ENCODE data around the gene POMC.
"Not testable (repeated sequence)": the region's sequence is repeated elsewhere in the genome, so short reads cannot be mapped to it uniquely, and the experiment has no call there.

Gene POMC

DNA sequence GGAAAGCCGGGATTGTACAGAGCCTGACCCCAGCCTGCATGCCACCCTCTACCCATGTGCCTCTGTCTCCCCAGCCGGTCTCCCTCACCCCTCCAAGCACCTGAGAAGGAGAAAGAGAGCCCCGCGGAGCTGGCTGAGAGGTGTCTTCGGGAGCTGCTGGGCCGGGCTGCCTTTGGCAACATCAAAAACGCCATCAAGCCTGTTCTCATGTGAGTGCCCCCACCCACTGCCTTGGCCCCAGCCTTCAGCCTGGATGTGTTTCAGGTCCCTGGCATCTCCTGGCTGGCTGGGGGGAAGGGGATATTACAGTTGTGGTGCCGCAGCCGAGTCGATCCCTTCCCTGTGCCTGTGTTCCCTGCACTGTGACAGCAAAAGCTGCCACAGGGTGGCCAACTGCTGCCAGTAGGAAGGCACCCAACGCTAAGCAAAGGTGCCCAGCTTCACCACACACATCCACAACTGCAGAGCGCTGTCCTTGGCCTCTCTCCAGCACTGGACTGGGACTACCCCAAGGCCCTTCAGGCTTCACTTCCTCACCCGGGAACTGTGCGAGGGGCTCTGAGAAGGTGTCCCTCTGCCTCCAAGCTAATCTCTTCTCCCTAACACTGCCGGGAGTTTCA lies 38.4 kb downstream of the POMC start:
- TF ChIP-seq, protein P1, sequence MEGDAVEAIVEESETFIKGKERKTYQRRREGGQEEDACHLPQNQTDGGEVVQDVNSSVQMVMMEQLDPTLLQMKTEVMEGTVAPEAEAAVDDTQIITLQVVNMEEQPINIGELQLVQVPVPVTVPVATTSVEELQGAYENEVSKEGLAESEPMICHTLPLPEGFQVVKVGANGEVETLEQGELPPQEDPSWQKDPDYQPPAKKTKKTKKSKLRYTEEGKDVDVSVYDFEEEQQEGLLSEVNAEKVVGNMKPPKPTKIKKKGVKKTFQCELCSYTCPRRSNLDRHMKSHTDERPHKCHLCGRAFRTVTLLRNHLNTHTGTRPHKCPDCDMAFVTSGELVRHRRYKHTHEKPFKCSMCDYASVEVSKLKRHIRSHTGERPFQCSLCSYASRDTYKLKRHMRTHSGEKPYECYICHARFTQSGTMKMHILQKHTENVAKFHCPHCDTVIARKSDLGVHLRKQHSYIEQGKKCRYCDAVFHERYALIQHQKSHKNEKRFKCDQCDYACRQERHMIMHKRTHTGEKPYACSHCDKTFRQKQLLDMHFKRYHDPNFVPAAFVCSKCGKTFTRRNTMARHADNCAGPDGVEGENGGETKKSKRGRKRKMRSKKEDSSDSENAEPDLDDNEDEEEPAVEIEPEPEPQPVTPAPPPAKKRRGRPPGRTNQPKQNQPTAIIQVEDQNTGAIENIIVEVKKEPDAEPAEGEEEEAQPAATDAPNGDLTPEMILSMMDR (IDR thresholded peaks at IDR 0.05; ENCODE audit: control insufficient read depth, insufficient read depth, low read depth, low read length, missing control alignments) = no peak
- DNase-seq (ENCODE audit: low read depth) = no peak
- no peak overlapping the region for H3K4me3 ChIP-seq (ENCODE audit: control insufficient read depth, low read depth, low read length)

DNA sequence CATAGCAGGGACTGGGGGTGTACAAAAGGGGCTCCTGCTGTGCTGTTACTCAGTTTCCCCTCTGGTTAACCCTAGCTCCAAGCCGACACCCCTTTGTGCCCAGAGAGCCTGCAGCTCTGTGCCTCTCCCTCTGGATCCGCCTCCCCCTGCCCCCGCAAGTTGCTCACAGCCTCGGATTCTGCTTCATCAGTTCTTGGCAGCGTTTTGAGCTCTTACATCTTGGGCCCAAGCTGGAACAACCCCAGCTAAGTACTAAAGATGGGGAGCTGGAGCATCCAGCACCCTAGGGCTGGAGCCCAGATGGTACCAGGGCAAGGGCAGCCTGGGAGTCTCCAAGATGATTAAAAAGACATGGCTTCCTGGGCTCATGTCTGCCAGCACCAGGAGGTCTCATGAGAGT lies 40.7 kb downstream of the POMC start:
- no peak overlapping the region for H3K4me3 ChIP-seq (ENCODE audit: control insufficient read depth, low read depth, low read length)
- TF ChIP-seq, protein P1 (IDR thresholded peaks at IDR 0.05; ENCODE audit: control insufficient read depth, insufficient read depth, low read depth, low read length, missing control alignments) = no peak
- peak; percentile 7 for DNase-seq (ENCODE audit: low read depth)

DNA sequence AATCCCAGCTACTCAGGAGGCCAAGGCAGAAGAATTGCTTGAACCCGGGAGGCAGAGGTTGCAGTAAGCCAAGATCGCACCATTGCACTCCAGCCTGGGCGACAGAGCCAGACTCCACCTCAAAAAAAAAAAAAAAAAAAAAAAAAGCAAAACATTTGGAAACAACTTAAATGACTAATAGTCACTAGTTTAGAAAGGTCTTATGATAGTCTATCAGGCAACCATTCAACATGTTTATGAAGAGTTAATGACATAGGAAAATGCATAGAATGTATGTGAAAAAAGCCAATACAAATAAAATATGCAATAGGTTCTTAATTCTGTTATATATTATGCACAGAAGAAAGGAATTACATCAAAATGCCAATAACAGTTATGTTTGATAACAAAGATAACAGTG lies 41.3 kb downstream of the POMC start:
- not testable (repeated sequence) for H3K4me3 ChIP-seq (ENCODE audit: control insufficient read depth, low read depth, low read length); DNase-seq (ENCODE audit: low read depth)

DNA sequence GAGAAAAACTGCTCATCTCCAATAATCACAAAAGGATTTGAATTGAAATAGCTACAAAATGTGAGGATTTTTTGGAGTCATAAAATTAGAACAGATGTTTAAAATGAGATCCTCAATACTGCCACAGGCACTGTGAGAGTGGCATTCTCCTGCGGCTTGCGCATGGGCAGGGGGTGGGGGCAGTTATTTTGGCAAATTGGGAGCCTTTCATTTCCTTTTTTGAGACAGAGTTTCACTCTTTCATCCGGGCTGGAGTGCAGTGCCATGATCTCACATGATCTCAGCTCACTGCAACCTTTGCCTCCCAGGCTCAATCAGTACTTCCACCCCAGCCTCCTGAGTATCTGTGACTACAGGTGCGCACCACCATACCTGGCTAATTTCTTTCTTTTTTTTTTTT lies 42.4 kb downstream of the POMC start:
- TF ChIP-seq, protein P1 (IDR thresholded peaks at IDR 0.05; ENCODE audit: control insufficient read depth, insufficient read depth, low read depth, low read length, missing control alignments) = no peak
- no peak for DNase-seq (ENCODE audit: low read depth)
- no peak overlapping the region for H3K4me3 ChIP-seq (ENCODE audit: control insufficient read depth, low read depth, low read length)

DNA sequence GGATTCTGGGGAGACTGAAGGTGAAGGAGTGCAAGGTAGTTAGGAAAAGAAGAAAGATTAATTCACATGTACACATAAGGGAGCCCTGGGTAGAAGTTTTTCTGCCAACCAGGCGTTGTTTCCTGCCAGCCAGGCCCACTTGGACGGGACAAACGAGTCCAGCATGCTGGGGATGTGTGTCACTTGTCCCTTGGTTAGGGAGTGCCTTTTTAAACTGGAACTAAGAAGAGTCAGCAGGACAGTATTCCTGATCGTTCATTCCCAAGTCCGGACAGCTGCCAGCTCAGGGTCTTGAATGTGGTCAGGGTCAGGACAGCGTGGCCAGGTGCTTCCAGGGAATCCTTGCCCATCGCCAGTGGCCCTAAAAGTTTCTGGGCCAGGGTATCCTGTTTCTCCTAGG lies 43.2 kb downstream of the POMC start:
- TF ChIP-seq, protein P1 (IDR thresholded peaks at IDR 0.05; ENCODE audit: control insufficient read depth, insufficient read depth, low read depth, low read length, missing control alignments) = no peak
- no peak overlapping the region for H3K4me3 ChIP-seq (ENCODE audit: control insufficient read depth, low read depth, low read length)
- DNase-seq (ENCODE audit: low read depth) = no peak

DNA sequence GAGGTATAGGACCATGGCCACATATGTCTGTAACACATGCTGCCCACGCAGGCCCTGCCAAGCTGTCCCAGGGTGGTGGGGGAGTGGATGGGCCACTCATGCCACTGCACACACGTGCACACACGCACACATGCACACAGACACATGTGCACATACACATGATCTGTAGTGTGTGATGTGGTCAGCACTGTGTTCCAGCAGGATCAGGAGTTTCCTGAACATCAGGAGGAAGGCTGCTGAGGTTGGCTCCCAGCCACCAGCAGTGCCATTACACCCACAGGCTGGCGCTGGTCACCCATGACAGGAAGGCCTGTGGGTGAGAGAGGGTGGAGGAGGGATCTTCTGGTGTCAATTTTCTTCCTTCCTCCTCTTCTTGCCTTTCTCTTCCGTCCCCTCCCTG lies 44.7 kb downstream of the POMC start:
- TF ChIP-seq, protein P1 (IDR thresholded peaks at IDR 0.05; ENCODE audit: control insufficient read depth, insufficient read depth, low read depth, low read length, missing control alignments) = no peak
- DNase-seq (ENCODE audit: low read depth) = no peak
- H3K4me3 ChIP-seq (ENCODE audit: control insufficient read depth, low read depth, low read length) = no peak overlapping the region

DNA sequence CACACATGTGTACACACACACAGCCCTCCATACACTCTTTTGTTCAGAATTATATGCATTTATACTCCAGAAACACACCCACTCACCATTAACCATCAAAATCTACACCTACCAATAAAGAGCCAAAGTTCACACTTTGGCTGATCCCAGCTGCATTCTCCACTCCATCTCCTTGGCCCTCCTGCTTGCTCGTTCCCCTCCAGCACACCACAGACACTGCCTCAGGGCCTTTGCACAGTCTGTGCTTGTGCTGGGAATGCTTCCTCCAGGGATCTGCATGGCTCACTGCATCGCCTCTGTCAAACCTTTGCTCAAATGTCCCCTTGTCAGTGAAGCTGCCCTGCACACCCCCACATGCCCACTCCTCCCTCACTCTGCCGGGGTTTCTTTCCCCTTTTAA lies 46.0 kb downstream of the POMC start:
- TF ChIP-seq, protein P1 (IDR thresholded peaks at IDR 0.05; ENCODE audit: control insufficient read depth, insufficient read depth, low read depth, low read length, missing control alignments) = no peak
- DNase-seq (ENCODE audit: low read depth) = no peak
- no peak overlapping the region for H3K4me3 ChIP-seq (ENCODE audit: control insufficient read depth, low read depth, low read length)

All from AG09309 (cell line).